Fibroblast of gingiva (primary cell): ENCODE results near the gene CREB3L2.
"Not testable (repeated sequence)": the region's sequence is repeated elsewhere in the genome, so short reads cannot be mapped to it uniquely, and the experiment has no call there.

Source experiments
- DNase-seq: peaks from one replicate; pipeline ENCODE4 v3.0.0-alpha.2; 2011; ENCODE audit warnings: low read depth

CREB3L2 gene

DNA sequence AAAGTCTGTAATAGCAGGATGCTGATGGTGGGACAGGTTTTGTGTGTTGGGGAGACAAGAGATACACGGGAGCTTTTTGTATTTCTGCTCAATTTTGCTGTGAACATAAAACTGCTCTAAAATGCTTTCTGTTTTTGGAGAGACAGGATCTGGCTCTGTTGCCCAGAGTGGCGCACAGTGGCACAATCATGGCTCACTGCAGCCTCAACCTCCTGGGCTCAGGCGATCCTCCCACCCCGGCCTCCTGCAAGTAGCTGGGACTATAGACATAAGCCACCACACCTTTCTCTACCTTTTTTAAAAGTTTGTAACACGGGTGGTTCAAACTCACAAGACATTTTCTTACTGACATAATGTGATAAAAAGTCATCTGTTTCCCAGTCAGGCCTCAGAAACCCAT lies 14.3 kb downstream of the CREB3L2 start:
- DNase-seq = no peak

DNA sequence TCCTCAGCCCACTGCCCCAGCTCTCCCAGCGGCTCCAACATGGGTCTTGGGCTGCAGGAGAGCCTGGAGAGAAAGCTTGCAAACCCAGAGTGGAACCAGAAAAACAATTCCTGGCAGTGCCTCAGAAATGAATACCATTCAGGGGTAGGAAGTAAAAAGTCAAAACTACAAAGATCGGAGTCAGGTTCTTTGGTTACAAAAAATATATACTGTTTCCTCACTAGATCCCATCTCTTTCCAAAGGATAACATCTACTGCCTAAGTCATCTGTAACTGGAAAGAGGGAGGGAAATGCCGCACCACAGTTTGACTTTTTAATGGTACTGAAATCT lies 14.9 kb downstream of the CREB3L2 start:
- peak; percentile 52 for DNase-seq

DNA sequence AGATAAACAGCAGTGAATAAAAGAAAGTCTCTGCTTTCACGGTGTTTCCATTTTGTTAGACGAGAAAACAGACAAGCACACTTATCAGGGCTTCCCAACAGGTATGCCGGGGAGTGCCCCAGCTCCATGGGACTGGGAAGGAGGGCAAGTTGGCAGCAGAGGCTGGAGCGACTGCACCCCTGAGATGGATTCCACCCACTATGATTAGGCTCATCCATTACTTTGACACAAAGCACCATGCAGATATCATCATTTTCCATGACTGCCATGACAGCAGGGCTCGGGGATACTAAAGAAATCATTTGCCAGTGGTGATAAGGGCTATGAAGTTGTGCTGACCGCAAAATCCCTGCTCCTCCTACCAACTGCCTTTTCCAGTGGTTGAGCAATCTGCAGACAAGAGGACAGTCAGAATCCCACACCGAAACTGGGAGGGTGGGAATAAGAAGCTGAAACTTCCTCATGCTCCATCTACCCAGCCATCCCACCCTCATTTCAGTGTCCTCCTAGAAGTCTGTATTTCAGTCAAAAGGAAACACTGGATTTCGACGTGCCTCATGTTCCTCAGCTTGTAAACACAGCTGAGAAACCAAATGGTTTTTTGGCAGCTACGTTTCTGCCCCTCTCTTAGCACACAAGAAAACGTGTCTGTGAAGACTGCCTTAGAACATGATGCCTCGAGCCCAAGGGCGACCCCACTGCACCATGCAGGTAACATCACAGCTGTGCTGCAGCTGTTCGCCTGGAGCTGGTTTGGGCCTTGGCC lies 15.5 kb downstream of the CREB3L2 start:
- DNase-seq = peak; percentile 75

DNA sequence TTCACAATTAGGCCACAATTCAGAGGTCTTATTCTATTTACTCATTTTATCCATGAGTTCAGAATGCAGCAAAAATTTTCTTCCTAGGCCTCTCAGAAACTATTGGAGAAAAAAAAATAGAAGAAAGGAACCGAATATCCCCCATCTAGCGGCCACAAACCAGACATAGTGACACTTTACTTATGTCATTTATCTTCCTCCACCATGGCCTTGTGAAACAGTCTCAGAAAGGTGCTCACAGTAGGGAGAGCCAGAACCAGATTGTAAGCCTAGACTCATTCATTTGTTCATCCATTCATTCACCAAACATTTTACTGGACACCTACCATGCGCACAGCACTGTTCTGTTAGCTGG lies 16.0 kb downstream of the CREB3L2 start:
- DNase-seq = no peak

DNA sequence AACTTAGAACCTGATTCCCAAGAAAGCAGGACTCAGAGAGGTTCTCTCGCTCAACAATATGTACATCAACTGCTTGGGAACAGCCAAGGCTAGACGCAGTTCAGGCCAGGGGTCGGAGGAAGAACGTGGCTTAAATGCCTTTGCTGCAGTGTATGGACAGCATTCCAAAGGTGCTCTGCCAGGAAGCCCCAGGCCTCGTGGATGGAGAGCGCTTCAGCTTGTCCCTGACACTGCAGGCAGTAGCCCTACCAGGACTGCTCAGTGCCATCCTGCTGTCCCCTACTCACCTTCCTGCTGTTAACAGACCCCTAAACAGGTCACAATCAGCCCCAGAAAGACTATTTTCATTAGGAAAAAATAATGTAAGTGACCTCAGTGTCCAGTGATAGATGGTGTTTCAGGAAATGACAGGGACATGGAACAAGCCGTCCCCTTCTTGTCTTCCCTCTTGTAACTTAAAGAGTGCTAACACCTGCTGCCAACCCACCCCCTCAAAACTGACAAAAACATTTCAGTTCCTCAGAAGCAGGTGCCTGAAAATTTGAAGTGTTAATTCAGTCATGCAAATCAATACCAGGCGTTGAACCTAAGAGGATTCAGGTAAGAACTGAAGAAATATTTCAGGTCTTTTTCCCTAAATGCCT lies 16.5 kb downstream of the CREB3L2 start:
- DNase-seq = no peak

DNA sequence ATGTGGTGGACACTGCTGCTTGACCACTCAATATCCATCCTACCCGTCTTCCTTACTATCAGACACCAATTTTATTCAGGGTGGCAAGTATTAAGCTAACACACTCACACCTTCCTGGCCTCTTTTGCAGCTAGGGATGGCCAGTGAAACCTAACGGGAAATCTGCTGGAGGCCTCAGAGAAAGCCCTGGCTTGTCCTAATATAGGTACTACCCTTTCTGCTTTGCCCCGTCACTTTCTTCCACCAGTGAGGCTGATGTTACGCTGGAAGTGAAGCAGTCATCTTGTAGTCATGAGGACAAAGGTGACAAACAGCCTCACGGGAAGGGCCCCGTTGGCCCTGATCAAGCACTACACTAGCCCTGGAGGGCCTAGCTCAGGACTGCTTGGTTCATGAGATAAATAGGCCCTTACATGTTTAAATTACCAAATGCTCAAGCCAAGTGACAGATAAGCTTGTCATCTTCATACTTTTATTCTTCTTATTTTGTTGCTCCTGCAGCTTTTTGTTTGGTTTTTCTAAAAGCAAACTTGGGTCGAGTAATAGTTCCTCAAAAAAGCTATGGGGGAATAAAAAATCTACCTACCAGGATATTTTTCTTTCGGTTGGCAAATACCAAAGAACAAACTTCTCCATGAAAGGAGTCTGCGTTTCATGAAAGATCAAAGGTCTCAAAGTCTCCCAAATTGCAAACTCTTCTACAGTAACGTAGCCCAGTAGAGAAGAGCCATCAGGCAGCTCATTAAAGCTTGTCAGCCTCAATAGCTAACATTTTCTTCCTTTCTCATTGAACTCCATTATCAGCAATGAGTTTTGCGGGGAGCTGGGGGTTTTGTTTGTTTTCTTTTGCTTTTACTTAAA lies 17.5 kb downstream of the CREB3L2 start:
- no peak for DNase-seq

DNA sequence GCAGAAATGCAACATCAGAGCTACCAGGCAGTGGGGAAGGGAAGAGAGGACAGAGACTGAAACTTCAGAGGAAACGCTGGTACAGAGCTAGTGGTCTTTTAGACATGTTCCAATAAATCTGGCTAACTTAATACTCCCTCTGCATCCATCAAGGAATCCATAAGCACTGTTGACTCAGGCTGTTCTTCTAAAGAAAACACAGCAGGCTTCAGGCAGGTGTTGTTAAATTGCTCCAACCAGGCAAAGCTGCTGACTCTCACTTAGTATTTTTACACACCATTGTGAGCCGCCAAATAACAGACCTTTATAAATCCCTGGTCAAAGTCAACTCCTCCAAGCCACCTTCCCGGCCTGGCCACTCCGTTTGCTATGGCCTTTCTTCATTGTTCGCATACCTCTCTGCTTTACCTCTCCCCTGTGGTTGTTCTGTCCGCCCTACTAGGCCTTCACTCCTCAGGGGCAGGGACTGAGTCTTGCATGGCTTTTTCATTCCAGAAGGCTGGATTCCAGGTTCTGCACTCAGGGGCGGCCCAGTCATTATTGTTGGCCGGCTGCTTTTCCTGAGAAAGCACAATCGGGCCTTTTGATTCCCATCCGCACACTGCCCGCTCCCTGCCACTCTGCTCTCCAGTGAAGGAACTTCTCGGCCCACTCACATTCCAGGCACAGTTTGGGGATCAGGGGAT lies 18.4 kb downstream of the CREB3L2 start:
- no peak for DNase-seq

DNA sequence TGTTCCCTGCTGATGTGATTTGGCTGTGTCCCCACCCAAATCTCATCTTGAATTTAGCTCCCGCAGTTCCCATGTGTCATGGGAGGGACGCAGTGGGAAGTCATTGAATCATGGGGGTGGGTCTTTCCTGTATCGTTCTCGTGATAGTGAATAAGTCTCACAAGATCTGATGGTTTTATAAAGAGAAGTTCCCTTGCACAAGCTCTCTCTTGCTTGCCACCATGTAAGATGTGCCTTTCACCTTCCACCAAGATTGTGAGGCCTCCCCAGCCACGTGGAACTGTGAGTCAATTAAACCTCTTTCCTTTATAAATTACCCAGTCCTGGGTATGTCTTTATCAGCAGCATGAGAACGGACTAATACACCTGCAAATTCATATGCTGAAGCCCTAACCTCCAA lies 19.5 kb downstream of the CREB3L2 start:
- DNase-seq = not testable (repeated sequence)

DNA sequence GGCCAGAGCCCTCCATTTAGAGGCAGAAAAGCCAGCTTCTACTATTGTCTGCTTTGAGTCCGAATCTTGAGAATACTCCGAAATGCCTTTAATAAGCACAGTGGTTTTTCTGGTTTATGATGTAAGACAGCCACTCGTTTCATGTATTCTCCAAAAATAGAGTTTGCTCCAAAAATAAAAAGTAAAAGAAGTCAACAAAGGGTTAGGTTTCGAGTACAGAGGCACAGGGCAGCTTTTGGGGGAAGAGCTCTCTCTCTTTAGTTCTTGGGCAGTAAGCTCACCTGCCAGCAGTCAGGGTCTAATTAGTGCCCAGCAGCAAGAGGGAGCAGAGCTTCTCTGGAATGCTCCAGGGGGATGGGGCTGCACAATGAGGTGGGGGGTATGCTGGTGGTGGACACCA lies 20.2 kb downstream of the CREB3L2 start:
- DNase-seq = no peak

DNA sequence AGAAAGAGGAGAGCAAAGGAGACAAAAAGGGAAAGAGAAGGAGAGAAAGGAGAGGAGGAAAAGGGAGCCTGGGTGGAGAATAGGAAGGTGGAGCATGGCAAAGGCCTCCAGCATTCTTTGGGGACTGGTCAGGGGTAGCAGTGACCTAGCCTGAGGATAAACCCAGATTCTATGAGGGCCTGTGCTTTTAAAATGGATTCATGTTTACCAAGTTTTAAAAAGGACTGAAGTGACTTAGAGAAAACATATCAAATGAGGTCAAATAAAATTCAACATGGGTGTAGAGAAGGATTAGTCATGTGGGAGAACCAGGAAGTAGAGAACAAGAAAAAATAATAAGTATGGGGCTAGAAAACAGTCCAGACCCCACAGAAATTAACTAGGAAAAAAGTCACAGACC lies 20.7 kb downstream of the CREB3L2 start:
- DNase-seq = no peak

DNA sequence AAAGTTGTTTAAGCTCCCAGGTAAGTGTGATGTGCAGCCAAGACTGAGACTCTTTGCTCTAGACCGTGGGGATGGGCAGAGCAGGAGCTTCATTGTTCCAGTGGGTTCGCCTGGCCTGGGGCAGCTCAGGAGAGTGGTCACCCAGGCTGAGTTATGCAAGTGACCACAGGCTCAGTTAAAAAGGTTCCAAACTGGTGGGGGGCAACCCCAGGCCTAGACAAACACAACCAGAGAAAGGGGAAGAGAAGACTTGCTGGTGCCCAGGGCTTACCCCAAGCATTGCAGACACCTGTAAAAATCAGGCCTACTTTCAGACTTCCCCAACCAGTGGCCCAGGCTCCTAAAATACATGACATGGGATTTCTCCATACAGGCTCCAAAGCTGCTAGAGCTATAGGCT lies 21.6 kb downstream of the CREB3L2 start:
- DNase-seq = no peak

DNA sequence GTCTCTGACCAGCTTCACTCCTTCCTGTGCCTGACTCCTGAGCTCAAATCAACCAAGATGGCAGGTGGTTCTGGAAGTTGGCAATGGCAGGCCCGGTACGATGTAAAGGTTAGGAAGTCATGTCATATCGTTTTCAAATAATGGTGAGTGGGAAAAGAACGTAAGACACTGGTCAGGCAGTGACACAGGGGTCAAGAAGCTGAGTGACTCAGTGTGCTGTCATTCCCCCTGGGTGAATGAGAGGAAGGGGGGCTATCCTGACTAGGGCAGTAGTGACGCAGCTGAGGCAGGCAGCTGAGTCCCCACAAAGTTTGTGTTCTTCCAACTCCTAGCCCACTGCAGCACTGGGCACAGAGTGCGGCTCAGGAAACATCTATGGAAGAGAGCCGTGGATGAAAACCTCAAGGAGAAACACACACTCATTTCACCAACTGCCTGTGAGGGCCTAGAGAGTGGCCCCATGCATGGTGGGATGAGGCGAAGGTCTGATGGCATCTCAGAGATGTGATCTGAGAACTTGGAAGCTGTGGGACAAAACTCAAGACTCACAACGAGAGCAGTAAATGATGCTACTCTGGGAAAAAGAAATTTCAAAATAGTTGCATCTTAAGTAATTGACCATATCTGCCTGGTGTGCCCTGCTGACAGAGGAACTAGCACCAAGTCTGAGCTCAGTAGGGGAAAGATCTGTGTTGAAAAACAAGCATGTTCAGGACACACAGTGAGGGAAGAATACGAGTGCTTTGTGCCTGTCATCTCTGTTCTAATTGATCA lies 23.2 kb downstream of the CREB3L2 start:
- DNase-seq = peak; percentile 94

DNA sequence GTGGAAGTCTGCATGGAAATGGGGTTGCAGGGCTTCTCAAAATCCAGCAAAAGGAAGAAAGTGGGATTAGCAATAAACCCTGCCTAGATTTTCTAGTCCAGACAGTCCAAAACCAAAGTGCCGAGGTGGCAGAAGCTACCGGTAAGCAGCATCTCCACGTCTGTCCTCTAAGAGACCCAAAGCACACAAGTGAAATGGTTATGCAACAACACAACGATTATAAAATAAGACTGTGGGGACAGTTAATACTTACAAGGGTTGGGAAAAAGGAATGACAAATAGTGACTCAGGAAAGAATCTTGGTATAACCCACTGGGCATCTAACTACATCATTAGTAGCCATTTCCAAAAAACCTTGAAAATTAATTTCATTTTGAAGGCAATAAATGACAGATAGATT lies 24.7 kb downstream of the CREB3L2 start:
- DNase-seq = no peak

DNA sequence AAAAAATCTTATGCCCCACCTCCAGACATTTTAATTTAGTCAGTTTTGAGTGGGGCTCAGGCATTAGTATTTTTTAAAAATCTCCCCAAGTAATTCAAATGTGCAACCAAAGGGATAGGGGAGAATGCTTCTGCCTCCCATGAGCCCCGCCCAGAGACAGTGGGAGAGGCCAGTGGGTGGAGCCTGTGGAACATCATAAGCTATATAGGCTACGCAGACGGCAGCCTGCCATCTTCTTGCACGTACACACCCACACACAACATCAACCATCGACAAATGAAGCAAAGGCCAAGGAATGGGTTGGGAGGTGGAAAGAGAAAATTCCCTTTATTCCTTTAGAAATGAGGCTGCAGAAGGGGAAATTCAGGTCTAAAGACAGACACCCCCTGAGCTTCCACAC lies 25.2 kb downstream of the CREB3L2 start:
- DNase-seq = no peak

DNA sequence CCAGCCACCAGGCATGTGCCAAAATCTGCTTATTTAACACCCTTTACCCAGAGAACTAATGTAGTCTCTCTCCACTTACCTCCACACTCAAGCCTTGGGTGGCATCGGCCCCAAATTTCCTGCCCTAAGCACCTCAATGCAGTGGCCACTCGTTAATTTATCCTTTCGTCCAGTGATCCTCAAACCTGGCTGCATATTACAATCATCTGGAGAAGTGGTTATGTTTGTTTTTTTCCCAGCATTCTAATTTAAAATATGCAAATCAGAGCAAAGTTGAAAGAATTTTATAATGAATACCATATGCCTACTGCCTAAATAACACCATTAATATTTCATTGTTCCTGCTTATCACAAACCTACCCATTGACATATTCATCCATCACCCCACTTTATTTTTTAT lies 25.7 kb downstream of the CREB3L2 start:
- no peak for DNase-seq

DNA sequence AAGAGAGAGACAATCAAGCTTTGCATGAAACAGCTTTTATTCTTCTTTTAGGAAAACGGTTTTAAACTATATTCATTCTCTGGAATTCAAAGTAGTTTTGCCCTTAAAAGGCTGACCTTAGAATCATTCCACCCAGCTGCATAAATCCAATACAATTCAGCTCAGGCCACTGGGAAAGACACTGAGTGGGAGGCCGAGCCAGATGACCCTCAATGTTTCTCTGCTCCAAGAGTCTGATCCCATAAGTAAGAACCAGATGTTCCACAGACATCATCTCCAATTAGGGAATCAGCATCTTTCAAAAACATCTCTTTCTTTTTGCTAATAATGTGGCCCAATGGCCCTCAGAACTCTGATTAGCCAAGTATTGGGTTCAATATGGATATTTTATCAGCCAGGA lies 26.1 kb downstream of the CREB3L2 start:
- no peak for DNase-seq

DNA sequence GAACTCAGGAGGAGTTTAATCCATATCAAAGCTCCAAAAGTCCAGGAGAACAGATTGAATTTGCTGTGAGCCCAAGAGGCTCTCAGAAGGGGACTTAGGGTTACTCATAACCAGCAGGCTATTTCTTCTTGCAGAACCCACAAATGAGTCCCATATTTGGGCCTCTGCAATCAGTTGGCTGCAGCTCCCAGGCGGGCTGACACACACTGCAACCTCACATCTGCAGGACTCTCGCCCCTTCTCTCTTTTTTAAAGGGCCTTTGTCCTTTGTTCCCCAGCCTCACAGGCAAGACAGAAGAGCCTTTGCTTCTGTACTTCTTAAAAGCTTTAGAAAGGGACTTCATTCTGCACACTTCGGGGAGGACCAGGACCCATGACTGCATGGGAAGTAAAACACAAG lies 26.7 kb downstream of the CREB3L2 start:
- peak; percentile 74 for DNase-seq

DNA sequence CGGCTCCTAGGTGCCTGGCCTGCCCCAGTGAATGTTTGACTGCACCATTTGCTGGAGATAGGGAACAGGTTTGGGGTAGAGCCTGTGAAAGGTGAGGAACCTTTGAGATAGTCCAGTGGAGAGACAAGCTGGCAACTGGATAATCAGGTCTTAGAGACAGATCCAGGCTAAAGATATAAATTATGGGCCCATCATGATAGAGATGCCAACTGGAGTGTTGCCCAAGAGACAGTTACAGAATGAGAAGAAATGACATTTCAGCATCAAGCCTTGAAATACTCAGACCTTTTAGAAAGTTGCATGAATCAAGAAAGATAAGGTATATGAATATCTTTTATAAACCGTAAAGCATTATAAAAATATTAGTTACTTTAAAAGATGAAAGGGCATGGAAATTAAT lies 27.1 kb downstream of the CREB3L2 start:
- DNase-seq = no peak

DNA sequence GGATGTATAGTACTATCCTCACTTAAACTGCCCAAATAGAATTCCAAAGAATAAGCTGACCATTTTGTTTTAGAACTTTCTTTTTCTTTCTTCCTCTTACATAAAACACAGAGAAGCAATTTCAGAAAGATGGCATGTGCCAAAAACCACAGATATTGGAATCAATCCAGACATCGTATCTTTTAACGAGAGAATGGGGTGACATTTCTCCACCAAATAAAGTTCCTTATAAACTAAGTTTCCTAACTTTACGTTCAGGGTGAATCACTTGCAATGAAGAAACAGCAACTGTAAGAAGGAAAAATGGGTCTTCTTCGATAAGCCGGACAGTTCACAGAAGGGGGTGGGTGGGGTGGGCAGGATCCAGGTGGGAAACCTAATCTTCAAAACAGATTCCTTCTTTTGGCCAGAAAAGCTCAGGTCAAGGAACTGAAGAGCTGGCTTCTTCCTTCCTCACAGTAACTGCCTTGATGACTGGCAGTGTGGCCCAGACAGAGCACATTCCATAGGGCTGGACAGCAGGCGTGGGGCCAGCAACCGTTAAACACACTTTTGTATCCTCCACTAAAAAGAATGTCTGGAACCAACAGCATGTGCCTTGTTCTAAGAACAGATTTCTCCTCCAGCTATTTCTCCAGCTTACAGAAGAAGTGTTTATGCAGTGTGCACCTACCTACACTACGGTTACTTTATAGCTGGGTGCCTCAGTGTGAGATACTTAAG lies 31.5 kb downstream of the CREB3L2 start:
- peak; percentile 77 for DNase-seq

DNA sequence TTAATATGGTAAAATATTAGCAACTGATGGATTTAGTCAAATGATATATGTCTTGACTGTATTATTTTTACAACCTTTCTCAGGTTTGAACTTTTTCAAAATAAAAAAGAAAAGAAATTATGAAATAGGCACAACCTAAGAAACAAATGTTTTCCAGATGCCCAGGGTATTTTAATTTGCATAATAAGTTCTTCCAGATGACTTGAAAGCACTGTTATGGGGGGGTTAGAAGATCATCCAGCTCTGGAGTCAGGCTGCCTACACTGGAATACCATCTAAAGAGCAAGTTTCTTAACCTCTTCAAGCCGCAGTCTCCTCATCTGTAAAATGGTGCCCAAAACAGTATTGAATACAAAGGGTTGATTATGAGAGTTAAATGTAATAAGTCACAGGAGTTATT lies 32.1 kb downstream of the CREB3L2 start:
- peak; percentile 42 for DNase-seq

DNA sequence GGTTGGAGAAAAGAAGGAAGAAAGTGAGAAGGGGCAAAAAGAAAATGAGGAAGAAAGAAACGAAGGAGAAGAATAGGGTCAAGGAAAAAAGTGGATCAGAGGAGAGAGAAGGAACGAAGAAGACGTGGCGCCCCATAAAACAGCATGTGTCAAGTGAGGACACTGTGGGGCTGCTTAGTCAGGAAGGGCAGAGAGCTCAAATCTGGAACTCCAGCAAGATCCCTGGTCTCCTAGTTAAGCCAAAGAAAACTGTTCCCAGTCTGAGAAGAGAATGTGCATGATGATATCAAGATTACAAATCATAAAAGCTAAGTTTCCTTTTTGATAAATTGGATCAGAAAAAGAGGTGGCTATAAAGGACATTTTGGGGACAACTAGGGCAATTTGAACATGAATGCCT lies 33.0 kb downstream of the CREB3L2 start:
- no peak for DNase-seq
